HG03095 (cell line): ENCODE results near the gene CLEC2A.

Experiments
- ATAC-seq: cut with Tn5 transposase; IDR thresholded peaks from one replicate; pipeline ENCODE4 v1.9.1; 2021; ENCODE audit warnings: moderate library complexity; ENCODE audit not compliant: unreplicated experiment

The CLEC2A gene

GRCh38 chr12:9936591-9936990 lies 4.4 kb upstream of the CLEC2A start:
- ATAC-seq, result no peak

GRCh38 chr12:9935026-9935425 lies 2.9 kb upstream of the CLEC2A start:
- ATAC-seq, result no peak

- no peak for ATAC-seq
These were observed 1.8 kb upstream of the CLEC2A start for GRCh38 chr12:9933958-9934357.

- no peak for ATAC-seq
These were observed 925 bp downstream of the CLEC2A start for GRCh38 chr12:9931245-9931644.

- no peak for ATAC-seq
These were observed 3.6 kb downstream of the CLEC2A start for GRCh38 chr12:9928607-9929006.

GRCh38 chr12:9926876-9927275 lies 5.3 kb downstream of the CLEC2A start:
- no peak for ATAC-seq

- no peak for ATAC-seq
These were observed 6.3 kb downstream of the CLEC2A start for GRCh38 chr12:9925705-9926393.

GRCh38 chr12:9922429-9922828 lies 9.7 kb downstream of the CLEC2A start:
- no peak for ATAC-seq

- ATAC-seq, result no peak
These were observed 11.7 kb downstream of the CLEC2A start for GRCh38 chr12:9920451-9920850.

GRCh38 chr12:9919443-9919842 lies 12.7 kb downstream of the CLEC2A start:
- no peak for ATAC-seq

- no peak for ATAC-seq
These were observed 20.5 kb downstream of the CLEC2A start for GRCh38 chr12:9911708-9912107.

- ATAC-seq, result no peak
These were observed 21.3 kb downstream of the CLEC2A start for GRCh38 chr12:9910716-9911421.

- no peak for ATAC-seq
These were observed 22.4 kb downstream of the CLEC2A start for GRCh38 chr12:9909724-9910123.

- no peak for ATAC-seq
These were observed 23.8 kb downstream of the CLEC2A start for GRCh38 chr12:9908350-9908749.

- no peak for ATAC-seq
These were observed 24.4 kb downstream of the CLEC2A start for GRCh38 chr12:9907769-9908168.

- no peak for ATAC-seq
These were observed 25.3 kb downstream of the CLEC2A start for GRCh38 chr12:9906873-9907272.

- no peak for ATAC-seq
These were observed 29.5 kb downstream of the CLEC2A start for GRCh38 chr12:9902539-9903228.

GRCh38 chr12:9900930-9901329 lies 31.2 kb downstream of the CLEC2A start:
- ATAC-seq, result no peak

- ATAC-seq, result no peak
These were observed 33.0 kb downstream of the CLEC2A start for GRCh38 chr12:9899209-9899608.

GRCh38 chr12:9897535-9897934 lies 34.6 kb downstream of the CLEC2A start:
- ATAC-seq, result no peak

- no peak for ATAC-seq
These were observed 36.8 kb downstream of the CLEC2A start for GRCh38 chr12:9895215-9895971.
